Spleen (tissue), 11 donors: ENCODE data around the gene ADARB2. TPM values are rescaled to one million over a fixed set of nuclear protein-coding genes. Genes with fewer than 3 reads are reported as not detected.

ENCODE experiments used
- DNase-seq: peaks from one replicate; pipeline ENCODE4 v3.0.0-alpha.2; 2020
- H3K27ac ChIP-seq, 8 donors: fragments of 200-600 bp; sonication (generic) in 7 of 8; 1 replicate in 4 of 8; 2 replicates in 4 of 8; pipeline versions ENCODE4 v1.5.0 to v1.8.0; 2016 to 2021; ENCODE audit warnings: inconsistent platforms in 4 of 8, mild to moderate bottlenecking in 4 of 8, moderate library complexity in 1 of 8
- H3K27me3 ChIP-seq, 7 donors: fragments of 200-600 bp; sonication (generic) in 6 of 7; replicated peaks in 1 of 7; 1 replicate in 4 of 7; 2 replicates in 3 of 7; pipeline versions ENCODE4 v1.5.0 to v1.8.0; 2016 to 2021; ENCODE audit warnings: inconsistent platforms in 3 of 7, mild to moderate bottlenecking in 1 of 7
- H3K36me3 ChIP-seq, 6 donors: fragments of 200-600 bp; sonication (generic) in 5 of 6; 1 replicate in 4 of 6; 2 replicates in 2 of 6; pipeline versions ENCODE4 v1.5.0 to v1.8.0; 2016 to 2021; ENCODE audit warnings: inconsistent platforms in 2 of 6
- H3K4me1 ChIP-seq, 6 donors: fragments of 200-600 bp; sonication (generic) in 5 of 6; 1 replicate in 3 of 6; 2 replicates in 3 of 6; pipeline versions ENCODE4 v1.5.0 to v1.8.0; 2016 to 2021; ENCODE audit warnings: inconsistent platforms in 3 of 6
- H3K4me3 ChIP-seq, 8 donors: fragments of 200-600 bp; sonication (generic) in 7 of 8; 1 replicate in 4 of 8; 2 replicates in 4 of 8; pipeline versions ENCODE4 v1.5.0 to v1.8.0; 2016 to 2021; ENCODE audit warnings: inconsistent platforms in 4 of 8, mild to moderate bottlenecking in 4 of 8, moderate library complexity in 2 of 8
- H3K9me3 ChIP-seq, 8 donors: fragments of 200-600 bp; sonication (generic) in 7 of 8; 1 replicate in 4 of 8; 2 replicates in 4 of 8; pipeline versions ENCODE4 v1.5.0 to v1.8.0; 2016 to 2021; ENCODE audit warnings: inconsistent platforms in 4 of 8
- POLR2A ChIP-seq, 3 donors: fragments of 450-650 bp; IDR thresholded peaks; one replicate each; pipeline ENCODE4 v1.5.1; 2017; ENCODE audit warnings: antibody characterized with exemption in 3 of 3, mild to moderate bottlenecking in 1 of 3
- POLR2AphosphoS5 ChIP-seq, 3 donors: sonication (generic); formaldehyde crosslinking; IDR thresholded peaks; one replicate each; pipeline ENCODE4 v1.5.1; 2017; ENCODE audit warnings: antibody characterized with exemption in 3 of 3
- WGBS, 5 donors: extraction: QIAGEN DNeasy Blood & Tissue Kit in 3 of 5; methylation state at CpG; one replicate each; pipeline versions ENCODE4 v1.1.5 to v1.1.7; 2013 to 2018; 5-methylcytosine and 5-hydroxymethylcytosine counted together
- intact Hi-C: fragments of 100-400 bp; cut with DNase I; formaldehyde crosslinking; loops from one replicate; pipeline ENCODE4 v1.15.0; 2023; ENCODE audit warnings: low total_unique reads
- polyA plus RNA-seq, 3 donors: library from polyadenylated mRNA; stranded (reverse); fragments of 200-250 nt; gene quantifications; one replicate each; pipeline ENCODE4 v1.2.1, GENCODE V29; 2013
- total RNA-seq, 7 donors: library from RNA; depleted of rRNA in 3 of 7; stranded (reverse); fragments of >200 nt in 3 of 7; fragmentation: NEBNext Ultra II Directional in 4 of 7; extraction: Animal tissue kit (Norgen Biotek cat#: 25700) in 4 of 7; gene quantifications; one replicate each; pipeline versions ENCODE4 v1.1.0 to v1.2.1, GENCODE V29; 2016 to 2021
- TF ChIP-seq, protein P1 (sequence below), 11 experiments: fragments of 200-600 bp in 7 of 11; fragments of 450-650 bp in 4 of 11; sonication (generic) in 4 of 11; IDR thresholded peaks in 8 of 11; conservative IDR thresholded peaks in 3 of 11; 1 replicate in 7 of 11; 2 replicates in 4 of 11; pipeline versions ENCODE4 v1.4.0 to v1.8.0; 2016 to 2021; ENCODE audit warnings: antibody characterized with exemption in 11 of 11, inconsistent platforms in 4 of 11, mild to moderate bottlenecking in 1 of 11
- donor health status: healthy with polysubstance abuse.
- donor health status: DM: no; HTN: no; CAD: no; lungs with moderate emphysema.
- donor health status: DM: no; HTN: no; CAD: no.
- donor health status: Bipolar disorder and iron deficiency.
- donor health status: healthy.
- donor health status: DM: no; HTN: no; CAD: no.
- donor health status: DM: yes; HTN: yes; CAD: no.

The ADARB2 gene
- total and polyA plus RNA-seq, 10 donors, result 0.05 to 8.1 (median 0.96) TPM

DNA sequence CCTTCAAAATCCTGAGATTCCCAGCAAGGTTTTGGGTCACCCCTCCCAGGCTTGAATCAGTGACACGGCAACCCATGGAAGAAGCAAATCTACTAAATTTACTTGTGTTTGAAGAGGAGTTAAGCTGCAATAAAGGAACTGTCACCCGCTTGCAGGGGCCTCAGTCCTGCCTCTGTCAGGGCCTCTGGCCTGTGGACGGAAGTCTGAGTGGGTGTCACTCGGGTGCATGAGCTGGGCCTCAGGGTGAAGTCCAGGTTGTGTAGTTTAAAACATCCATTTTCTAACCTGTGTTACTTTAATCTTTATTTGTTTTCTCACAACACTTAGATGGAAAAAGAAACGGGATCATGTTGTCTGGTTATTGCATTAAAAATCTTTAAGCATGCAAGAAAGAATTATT, 234.9 kb downstream of the ADARB2 start:
- 74 to 91% (median 80%) methylated on average over 5 of the region's 5 CpGs for WGBS, 5 donors
- intact Hi-C loops, result no loop called here

DNA sequence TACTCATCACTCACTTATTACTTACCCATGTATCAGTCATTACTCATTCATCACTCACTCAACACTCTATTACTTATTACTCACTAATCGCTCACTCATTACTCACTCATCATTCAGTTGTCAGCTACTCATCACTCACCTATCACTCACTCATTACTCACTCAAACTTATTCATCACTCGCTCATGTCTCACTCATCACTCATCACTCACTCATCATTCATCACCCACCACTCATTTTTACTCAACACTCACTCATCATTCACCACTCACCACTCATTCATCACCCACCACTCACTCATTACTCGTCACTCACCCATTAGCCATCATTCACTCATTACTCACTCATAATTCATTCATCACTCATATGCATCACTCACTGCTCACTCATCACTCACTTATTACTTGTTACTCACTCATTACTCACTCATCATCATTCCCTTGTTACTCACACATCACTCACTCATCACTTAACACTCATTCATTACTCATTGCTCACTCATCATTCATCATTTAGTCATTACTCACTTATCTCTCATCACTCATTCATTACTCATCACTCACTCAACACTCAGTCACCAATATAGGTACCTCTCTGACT, 237.9 kb downstream of the ADARB2 start:
- Histone ChIP-seq H3K4me1 (no peaks in the 10 kb centered on the region), H3K9me3 (peaks cover 0 to 7% (median 0%) of the 10 kb centered on the region in 8 donors), H3K36me3 (no peaks in the 10 kb centered on the region), H3K4me3 (no peak overlapping the region), H3K27ac (no peak overlapping the region), H3K27me3 (no peaks in the 10 kb centered on the region)
- WGBS, 5 donors, result 81 to 96% (median 86%) methylated on average over 3 of the region's 3 CpGs
- TF ChIP-seq POLR2A (IDR thresholded peaks at IDR 0.05), result no peak
- TF ChIP-seq POLR2AphosphoS5 (IDR thresholded peaks at IDR 0.05), result no peak
- TF ChIP-seq, protein P1, sequence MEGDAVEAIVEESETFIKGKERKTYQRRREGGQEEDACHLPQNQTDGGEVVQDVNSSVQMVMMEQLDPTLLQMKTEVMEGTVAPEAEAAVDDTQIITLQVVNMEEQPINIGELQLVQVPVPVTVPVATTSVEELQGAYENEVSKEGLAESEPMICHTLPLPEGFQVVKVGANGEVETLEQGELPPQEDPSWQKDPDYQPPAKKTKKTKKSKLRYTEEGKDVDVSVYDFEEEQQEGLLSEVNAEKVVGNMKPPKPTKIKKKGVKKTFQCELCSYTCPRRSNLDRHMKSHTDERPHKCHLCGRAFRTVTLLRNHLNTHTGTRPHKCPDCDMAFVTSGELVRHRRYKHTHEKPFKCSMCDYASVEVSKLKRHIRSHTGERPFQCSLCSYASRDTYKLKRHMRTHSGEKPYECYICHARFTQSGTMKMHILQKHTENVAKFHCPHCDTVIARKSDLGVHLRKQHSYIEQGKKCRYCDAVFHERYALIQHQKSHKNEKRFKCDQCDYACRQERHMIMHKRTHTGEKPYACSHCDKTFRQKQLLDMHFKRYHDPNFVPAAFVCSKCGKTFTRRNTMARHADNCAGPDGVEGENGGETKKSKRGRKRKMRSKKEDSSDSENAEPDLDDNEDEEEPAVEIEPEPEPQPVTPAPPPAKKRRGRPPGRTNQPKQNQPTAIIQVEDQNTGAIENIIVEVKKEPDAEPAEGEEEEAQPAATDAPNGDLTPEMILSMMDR (IDR thresholded peaks at IDR 0.05 in 8 of 11, conservative IDR thresholded peaks at IDR 0.05 in 3 of 11), result no peak
- intact Hi-C loops, result no loop called here
- no peak for DNase-seq

More for the DNA sequence above, 234.9 kb downstream of the ADARB2 start:
- Histone ChIP-seq H3K4me1 (no peaks in the 10 kb centered on the region), H3K9me3 (peaks cover 0 to 7% (median 0%) of the 10 kb centered on the region in 8 donors), H3K36me3 (no peaks in the 10 kb centered on the region), H3K27ac (no peak overlapping the region), H3K4me3 (no peak overlapping the region), H3K27me3 (peaks cover 0 to 8% (median 0%) of the 10 kb centered on the region in 7 donors)
- no peak for DNase-seq
- TF ChIP-seq POLR2A (IDR thresholded peaks at IDR 0.05) (no peak), POLR2AphosphoS5 (IDR thresholded peaks at IDR 0.05) (no peak)
- TF ChIP-seq, protein P1 (IDR thresholded peaks at IDR 0.05 in 8 of 11, conservative IDR thresholded peaks at IDR 0.05 in 3 of 11), result no peak

DNA sequence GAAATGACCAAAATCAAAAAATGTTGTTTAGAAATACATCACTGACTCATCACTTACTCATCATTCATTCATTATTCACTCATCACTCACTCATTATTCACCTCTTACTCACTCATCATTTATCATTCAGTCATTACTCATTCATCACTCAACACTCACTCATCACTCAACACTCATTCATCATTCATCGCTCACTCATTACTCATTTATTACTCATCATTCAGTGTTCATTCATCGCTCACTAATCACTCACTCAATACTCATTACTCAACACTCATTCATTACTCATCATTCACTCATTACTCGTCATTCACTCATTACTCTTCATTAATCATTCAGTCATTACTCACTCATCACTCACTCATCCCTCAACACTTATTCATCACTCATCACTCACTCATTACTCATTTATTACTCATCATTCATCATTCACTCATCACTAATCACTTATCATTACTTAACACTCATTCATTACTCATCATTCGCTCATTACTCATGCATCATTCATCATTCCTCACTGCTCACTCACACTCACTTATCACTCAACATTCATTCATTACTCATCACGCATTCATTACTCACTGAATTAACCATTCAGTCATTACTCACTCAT, 238.5 kb downstream of the ADARB2 start:
- H3K36me3 ChIP-seq, result no peaks in the 10 kb centered on the region
- WGBS, 5 donors, result 79 to 91% (median 88%) methylated on average over 5 of the region's 5 CpGs
- intact Hi-C loops, result no loop called here

More for the DNA sequence above, 238.5 kb downstream of the ADARB2 start:
- Histone ChIP-seq H3K4me1 (no peaks in the 10 kb centered on the region), H3K27me3 (no peaks in the 10 kb centered on the region), H3K4me3 (no peak overlapping the region), H3K9me3 (peaks cover 0 to 4% (median 0%) of the 10 kb centered on the region in 8 donors), H3K27ac (no peak overlapping the region)
- TF ChIP-seq POLR2AphosphoS5 (IDR thresholded peaks at IDR 0.05) (no peak), POLR2A (IDR thresholded peaks at IDR 0.05) (no peak)
- TF ChIP-seq, protein P1 (IDR thresholded peaks at IDR 0.05 in 8 of 11, conservative IDR thresholded peaks at IDR 0.05 in 3 of 11), result no peak
- no peak for DNase-seq
